Right lung (tissue), 5 donors: ENCODE measurements around the gene EPB41L1. TPM values are rescaled to one million over a fixed set of nuclear protein-coding genes. Genes with fewer than 3 reads are reported as not detected.
A peak's percentile ranks its signal among the peaks of the same experiment; 100 is the strongest.

Experiments used
- DNase-seq, 2 donors: peaks; one replicate each; pipeline ENCODE4 v3.0.0-alpha.2; 2013
- polyA plus RNA-seq, 5 donors: library from polyadenylated mRNA; unstranded; fragments of 120-200 nt; gene quantifications; one replicate each; pipeline versions ENCODE4 v1.2.1 to v1.2.3, GENCODE V29; 2013; ENCODE audit warnings: inconsistent platforms in 1 of 5, low replicate concordance in 1 of 5; ENCODE audit not compliant: insufficient read length in 5 of 5, insufficient read depth in 1 of 5

The EPB41L1 gene
- polyA plus RNA-seq, 5 donors, result 32.2 to 39.0 (median 37.3) TPM

DNA sequence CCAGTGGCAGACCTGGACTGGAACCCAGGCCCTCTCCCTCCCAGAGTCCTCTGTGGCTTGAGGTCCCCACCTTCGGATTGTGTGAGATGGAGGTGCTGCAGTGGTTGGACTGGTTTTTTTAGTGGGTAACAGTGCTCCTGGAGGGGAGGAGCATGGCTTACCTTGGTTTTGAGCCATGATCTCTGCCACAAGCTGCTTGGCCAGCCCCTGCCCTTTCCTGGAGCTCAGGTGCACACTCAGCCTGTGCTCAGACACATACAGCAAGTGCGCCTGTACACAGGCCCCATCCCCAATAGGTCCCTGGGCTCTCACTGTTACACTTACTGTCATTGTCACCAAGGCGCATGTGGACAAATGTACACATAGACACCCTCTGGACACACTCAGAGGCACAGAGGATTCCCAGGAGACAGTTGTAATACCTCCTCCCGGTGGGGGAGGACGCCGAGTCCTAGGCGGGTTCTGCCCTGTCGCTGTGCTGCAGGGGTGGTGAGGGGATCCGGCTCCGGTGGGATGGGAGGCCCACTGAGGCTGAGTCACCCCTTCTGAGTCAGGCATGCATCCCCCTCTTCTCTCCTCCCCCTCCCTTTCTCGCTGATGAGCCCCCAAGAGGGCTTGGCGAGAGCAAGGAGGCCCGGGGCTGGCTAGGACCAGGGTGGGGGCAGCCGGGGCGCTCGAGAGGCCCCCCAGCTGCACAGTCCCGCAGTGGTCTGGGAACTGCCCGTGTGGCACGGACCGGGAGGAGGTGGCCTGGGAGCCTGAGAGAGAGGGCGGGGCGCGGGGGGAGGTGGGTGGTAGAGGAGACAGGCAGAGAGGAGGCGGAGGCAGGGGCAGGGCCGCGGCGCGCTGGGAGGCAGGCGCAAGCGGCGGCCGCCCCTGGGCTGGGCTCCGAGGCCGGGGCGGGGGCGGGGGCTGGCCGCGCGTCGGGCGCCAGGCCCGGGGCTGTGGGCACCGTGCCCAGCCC is 522 bp upstream of the EPB41L1 start:
- DNase-seq, result peak; percentile 70 to 76

DNA sequence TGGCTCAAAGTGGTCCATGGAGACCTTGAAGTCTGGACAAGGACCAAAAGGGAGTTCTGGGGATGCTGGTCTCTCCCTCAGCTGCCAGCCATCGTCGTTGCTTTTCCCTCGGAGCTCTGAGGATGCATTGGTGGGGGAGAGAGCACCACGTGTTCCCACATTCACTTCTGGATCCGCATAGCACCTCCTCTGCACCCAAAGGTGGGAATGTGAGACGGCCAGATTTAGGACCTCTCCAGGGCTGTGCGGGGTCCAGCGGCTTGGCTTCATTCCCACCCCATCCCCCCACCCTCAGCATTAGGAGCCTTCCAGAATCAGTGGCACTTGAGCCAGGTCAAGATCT is 1.1 kb downstream of the EPB41L1 start:
- DNase-seq, result no peak

DNA sequence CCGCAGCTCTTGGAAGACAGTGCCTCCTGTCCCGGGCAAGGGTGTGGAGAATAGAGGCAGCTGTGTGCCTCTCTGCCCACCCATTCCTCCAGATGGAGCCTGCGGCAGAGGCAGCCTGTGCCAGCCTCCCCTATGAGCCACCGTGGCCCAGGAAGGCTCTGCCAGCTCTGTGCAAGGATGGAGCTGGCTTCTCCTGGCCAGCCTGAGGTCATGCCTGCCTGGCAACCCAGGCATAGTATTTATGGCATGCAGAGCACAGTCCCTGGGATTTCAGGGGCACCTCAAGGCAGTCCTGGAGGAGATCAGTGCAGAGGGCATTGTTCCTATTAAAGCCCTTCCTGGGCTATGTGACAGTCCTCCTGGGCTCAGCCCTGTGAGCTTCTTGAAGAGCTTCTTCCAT is 1.5 kb downstream of the EPB41L1 start:
- DNase-seq, result no peak

DNA sequence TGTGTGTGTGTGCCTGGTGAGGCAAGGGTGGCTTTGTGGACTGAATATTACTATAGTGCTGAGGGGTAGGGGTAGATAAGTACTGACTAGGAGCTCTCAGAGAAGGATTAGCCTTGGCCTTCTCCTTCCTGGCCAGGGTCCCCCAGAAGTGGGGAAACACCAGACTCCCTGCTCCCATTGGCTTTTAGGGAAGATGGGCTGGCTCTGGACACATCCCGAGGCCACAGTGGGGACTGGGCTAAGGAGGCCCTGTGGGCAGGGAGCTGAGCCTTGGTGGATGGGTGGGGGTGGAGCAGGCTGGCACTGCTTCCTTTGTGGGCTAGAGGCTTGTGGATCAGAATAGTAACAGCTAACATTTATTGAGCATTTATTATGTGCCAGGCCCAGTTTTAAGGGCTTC is 3.1 kb downstream of the EPB41L1 start:
- DNase-seq, result no peak

DNA sequence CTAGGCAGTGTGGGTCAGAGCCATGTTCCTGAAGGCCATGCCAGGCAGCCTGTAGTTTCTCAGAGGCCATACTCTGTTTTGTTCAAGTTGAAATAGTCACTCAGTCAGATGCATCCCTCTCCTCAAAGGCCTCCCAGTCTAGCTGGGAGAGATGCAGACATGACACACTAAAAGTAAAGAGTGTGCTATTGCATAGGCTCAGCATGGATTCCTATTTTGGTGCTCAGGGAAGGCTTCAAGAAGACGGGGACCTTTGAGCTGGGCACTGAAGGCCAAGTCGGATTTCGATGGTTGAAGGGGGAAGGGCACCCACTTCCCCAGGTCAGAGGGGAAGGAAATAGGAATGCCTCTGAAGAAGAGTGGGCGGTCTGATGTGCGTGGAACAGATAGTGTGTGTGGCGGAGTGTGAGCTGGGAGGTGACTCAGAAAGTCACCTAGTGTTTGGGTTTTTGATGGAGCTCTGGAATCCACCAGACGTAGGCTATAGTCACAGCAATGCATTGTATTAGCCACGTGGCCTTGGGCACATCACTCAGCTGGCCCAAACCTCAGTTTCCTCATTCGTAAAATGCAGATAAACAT is 3.7 kb downstream of the EPB41L1 start:
- DNase-seq, result no peak

DNA sequence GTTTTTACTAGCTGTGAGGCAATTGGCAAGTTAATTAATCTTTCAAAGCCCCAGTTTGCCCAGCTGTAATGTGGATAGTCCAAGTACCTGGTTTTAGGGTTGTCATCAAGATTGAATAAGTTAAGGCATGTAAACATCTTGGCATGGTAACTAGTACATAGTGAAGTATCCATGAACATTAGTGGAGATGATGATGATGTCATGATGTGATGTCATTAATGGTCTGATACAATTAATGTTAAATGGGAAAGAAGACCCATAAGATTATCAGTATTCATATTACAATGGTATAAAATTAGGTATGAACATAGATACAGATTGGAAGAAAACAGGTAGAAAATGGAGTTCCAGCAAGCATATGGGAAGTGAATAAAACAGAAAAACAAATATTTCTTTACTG is 5.3 kb downstream of the EPB41L1 start:
- no peak for DNase-seq

DNA sequence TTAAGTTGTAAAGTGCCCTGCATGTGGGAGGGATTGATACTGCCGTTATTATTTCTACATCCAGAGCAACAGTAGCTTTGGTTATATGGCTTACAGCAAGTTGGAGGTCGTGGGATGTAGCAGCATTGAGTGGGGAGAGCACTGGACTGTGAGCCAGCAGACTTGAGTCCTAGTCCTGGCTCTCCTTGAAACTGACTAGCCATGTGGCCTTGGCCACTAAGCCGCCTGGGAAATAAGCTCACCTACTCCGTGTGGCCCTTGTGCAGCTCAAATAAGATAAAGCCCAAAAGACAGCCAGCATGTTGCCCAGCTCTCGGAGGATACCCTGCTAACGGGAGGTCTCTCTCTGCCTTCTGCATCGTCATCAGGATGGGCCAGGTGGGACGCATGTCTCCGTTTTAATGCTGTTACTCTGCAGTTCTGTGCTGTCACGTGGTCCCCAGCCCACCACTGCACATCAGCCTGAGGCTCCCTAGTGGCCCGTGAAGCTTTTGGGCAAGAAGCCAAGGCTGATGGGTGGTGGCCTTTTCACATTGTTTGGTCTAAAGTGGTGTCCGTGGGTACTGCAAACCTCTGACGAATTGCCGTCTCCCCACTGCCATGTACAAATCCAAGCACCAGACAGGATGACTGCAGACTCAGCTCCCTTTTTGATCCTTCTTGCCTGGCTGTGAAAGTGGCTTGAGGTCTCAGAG is 7.9 kb downstream of the EPB41L1 start:
- DNase-seq, result no peak

DNA sequence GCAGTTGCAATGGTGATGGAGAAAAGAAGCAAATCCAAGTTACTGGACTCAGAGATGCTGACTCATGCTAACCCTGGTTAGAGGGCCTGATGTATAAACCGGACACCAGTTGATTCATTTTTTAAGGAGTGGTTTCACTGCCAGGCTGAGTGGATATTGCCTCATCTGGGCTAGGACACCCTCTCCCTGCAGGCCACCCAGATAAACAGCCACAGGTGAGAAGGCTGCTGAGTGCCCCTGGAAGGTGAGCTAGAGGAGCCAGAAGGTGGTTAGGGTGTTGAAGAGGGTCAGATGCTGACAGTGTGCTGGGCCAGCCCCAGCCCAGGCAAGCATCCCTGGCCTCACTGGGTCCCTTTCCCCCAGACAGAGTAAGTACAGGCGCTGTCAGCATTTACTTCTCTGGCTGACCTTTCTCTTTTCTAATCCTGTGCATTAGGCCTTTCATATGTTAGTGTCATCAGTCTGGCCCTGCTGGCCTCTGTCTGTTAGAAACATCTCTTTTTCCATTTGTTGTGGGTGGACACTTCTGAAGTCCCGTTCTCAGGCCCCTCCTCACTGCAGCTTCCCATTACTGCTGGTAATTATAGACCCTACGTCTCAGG is 13.5 kb downstream of the EPB41L1 start:
- DNase-seq, result no peak

DNA sequence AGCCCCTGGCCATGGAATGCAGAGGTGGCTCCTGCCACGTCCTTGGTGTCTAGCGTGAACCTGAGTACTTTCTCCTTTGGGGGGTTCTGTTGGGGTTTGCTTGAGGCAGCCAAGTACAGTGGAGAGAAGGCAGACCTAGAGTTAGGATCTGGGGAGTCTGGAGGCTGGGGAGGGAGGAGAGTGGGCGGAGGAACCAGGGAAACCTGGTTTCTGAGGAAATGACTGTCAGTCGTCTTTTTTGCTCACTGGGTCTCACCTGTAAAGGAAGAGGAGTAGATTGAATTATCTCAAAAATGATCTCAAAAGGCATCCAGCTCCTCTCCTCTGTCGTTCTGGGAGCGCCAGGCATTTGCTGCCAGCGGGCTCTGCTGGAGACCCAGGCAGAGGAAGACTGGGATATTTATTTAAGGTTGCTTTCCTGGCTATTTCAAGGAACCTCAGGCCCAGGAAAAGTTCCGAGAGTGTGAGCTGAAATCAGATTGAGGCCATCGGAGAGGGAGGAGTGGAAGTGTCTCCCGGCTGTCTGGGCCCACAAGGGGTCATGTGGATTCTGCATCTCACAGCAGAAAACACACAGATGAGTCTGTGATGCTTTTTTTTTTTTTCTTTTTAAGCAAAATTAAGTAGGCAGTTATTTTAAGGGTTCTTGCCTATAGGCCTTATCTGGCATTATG is 16.1 kb downstream of the EPB41L1 start:
- no peak for DNase-seq

DNA sequence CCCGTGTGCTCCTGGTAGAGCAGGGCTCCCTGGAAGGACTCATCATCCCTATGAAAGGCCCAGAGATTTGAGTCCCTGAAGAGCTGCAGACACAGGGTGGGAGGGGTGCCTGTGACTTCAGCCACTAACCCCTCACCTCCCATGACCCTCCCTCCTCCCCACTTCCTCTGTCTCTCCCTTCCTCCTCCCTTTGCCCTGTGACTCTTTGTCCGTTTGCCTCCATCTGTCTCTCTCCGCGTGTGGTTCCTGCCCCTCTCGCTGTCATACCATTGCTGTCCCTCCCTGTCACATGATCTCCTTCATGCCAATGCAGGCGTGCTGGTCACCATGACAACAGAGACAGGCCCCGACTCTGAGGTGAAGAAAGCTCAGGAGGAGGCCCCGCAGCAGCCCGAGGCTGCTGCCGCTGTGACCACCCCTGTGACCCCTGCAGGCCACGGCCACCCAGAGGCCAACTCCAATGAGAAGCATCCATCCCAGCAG is 19.0 kb downstream of the EPB41L1 start:
- peak; percentile 23 to 27 for DNase-seq

DNA sequence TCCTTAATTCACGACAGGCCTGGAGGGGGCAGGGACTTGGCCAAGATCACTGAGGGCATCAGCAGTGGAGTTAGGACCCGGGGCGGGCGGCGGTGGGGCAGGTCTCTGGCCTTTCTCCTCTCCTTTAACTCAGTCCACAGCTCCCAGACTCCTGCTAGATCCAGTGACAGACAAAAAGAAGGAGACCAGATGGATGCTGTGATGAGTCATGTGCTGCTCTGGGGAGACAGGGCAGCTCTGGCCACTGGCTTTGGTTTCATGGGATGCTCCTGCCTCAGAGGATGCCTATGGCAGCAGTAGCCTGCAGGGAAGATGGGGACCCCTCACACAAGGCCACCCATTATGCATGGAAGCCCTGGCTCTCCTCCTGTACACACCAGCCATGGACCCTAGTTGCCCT is 20.5 kb downstream of the EPB41L1 start:
- no peak for DNase-seq

DNA sequence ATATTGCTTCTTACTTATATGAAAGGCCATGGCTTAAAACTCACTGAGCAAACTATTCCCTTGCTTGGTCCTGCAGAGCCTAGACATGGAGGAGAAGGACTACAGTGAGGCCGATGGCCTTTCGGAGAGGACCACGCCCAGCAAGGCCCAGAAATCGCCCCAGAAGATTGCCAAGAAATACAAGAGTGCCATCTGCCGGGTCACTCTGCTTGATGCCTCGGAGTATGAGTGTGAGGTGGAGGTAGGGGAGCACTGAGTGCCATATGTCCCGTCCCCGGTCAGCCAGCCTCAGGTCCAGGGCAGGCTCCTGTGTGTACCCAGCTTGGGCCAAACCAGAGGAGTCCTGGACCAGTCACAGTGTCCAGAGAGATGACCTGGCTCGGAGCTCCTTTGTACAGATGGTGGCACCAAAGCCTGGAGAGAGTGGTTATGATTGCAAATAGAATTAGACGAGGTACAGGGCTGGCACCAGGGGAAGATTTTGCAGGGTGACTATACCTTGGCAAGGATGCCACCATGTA is 21.0 kb downstream of the EPB41L1 start:
- DNase-seq, result no peak

DNA sequence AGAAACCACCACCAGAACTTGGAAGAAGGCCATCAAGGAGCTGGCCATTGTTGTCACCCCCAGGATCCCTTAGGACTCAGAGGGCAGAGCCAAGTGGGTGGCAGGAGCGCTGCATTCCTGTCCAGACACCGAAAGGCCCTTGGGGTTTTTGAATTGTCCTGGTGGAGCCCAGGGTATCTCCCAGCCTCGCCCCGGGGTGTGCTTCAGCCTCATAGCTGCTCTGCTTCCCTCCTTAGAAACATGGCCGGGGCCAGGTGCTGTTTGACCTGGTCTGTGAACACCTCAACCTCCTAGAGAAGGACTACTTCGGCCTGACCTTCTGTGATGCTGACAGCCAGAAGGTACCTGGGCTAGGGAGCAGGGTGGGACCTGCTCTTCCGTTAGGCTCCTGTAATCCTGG is 23.2 kb downstream of the EPB41L1 start:
- DNase-seq, result no peak

DNA sequence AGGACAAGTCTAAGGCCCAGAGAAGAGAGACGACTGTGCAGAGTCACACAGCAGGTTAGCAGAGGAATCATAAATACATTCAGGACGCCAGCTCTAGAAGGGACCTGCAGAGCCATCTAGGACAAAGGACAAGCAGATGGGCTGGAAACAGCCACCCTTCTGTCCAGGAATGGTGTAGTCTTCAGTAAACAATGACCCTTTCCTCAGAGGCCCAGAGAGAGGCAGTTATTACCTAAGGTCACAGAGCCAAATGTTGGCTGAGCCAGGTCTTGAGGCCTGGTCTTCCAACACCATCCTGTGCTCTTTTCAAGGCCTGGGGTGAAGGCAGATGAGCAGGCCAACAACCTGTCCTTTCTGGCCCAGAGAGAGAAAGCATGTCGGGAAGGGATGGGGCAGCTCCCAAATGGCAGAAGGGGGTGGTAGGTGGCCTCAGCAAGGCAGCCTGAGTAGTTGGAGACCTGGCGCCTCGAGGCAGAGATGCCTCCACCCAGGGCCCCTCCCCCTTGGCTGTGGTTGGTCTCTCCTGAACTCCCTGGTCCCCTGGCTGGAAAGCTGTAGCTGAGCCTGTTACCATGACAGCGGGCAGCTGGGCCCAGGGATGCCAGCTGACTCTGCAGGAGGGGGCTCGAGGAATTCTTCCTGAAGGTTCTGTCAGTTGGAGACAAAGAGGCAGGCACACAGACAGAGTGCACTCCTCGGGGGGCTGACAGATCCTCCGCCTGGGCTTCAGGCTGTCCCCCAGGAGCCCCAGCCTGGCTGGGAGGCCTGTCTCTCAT is 24.8 kb downstream of the EPB41L1 start:
- DNase-seq, result no peak

DNA sequence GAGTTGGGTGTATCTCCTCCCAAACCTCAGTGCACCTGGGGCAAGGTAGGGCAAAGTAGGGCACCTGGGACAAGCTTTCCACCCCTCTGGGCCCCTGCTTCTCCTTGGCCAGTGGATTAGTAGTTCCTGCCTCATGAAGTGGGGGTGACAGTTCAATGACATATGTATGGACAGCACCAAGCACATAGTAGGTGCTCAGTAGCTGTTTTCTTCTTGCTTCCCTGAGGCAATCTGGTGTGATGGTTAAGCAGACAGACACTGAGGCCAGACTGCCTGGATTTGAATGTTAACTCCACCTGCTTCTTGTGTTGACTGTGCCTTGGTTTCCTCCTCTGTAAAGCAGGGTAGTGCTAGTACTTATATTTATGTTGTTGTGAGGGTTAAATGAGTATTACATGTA is 25.8 kb downstream of the EPB41L1 start:
- DNase-seq, result no peak

DNA sequence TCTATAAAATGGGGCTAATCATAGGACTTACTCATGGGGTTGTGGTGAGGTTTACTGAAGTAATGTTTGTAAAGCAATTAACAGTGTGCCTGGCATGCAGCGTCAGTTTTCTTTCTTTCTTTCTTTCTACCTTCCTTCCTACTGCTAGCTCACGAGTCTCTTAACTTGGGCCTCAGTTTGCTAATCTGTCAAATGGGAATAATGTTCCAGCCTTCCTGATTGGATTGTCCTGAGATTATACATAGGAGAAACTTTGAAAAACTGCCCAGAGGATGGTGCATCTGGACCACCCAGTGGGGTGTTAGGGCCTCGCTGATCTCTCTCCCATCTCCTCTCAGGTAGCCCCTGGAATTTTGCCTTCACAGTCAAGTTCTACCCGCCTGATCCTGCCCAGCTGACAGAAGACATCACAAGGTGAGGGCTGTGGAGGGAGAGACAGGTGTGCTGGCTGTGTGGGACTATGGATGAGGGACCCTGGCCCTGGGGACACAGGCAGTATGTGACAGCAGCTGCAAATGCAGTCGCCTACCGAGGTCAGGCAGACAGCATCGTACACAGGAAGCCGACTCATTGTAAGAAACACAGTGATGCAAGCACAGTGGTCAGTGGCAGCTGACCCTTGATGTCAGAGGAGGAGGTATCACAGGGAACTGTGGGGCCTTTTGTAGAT is 27.5 kb downstream of the EPB41L1 start:
- DNase-seq, result no peak

DNA sequence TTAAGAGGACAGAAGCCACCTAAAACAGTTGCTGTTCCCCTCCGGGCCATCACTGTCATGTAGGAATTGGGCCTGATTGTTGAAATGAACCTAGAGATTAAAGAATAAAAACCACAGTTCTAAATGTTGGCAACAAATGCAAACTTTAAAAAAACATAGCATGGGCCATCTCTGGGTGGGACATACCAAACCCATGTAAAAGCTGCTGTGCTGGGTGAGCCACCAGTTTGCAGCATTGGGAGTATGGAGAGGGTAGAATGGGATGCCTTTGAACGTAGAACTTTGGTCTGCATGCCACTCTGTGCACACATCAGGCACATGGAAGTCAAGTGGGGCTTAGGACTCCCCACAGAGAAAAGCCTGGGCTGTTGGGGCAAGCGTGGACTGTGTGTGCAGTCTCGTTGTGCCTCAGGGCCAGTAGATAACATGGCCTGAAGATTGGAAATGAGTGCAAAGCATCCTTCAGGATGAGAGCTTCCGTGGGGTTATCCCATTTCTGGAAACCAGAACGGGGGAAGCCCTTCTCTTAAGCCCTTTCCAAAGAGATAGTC is 28.1 kb downstream of the EPB41L1 start:
- no peak for DNase-seq

DNA sequence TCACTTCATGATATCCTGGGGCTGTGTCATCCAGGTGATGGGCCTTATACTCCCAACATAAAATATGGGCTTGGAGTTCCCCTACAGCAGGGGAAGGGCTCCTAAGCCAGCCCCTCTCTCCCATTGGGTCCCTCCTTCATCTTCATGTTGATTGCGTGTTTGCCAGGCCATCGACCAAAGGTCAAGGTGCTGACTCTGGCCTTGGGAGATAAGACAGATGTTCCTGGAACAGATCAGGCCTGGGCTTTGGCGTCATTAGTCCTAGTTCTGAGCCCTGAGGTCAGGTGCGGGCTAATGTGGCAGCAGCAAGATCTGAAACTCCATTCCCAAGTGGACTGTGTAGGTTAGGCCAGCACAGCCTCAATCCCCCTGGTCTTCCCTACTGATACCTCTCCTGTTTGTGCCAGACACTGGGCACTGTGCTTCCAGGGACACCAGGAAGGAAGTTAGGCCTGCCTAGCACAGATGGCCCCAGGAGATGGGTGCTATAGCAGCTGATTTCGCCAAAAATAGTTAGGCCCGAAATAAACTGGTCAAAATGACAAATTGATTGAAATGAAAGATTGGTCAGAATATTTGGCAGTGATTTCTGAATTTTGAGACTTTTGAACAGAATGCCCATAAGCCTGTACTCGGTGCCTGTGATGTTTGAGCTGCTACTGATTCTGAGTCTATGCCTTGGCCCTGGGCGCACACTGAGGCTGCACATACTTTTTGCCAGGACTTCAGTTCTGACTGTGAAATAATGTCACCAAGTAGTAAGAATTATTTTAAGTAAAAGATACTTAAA is 28.8 kb downstream of the EPB41L1 start:
- no peak for DNase-seq
